SK-N-SH (cell line): ENCODE results near the gene CACUL1.

ENCODE experiments used
- GABPA ChIP-seq: IDR thresholded peaks from 2 replicates; pipeline ENCODE4 v1.4.0; 2012; ENCODE audit warnings: low read depth, mild to moderate bottlenecking
- GATA2 ChIP-seq: sonication (generic); formaldehyde crosslinking; IDR thresholded peaks from 2 replicates; pipeline ENCODE4 v1.5.0; 2020; ENCODE audit warnings: mild to moderate bottlenecking, missing genetic modification reagents
- POLR2AphosphoS5 ChIP-seq: IDR thresholded peaks from 2 replicates; pipeline ENCODE4 v1.6.1; 2012; ENCODE audit warnings: low read depth, low read length
- RFX5 ChIP-seq: IDR thresholded peaks from 2 replicates; pipeline ENCODE4 v1.6.1; 2012; ENCODE audit warnings: mild to moderate bottlenecking, improper control_type of control experiment, low read length
- TF ChIP-seq, protein P1 (sequence below): fragments of 200-600 bp; sonication (generic); IDR thresholded peaks from 2 replicates; pipeline ENCODE4 v1.6.1; 2017; ENCODE audit warnings: antibody characterized with exemption, mild to moderate bottlenecking, moderate library complexity

DNA sequence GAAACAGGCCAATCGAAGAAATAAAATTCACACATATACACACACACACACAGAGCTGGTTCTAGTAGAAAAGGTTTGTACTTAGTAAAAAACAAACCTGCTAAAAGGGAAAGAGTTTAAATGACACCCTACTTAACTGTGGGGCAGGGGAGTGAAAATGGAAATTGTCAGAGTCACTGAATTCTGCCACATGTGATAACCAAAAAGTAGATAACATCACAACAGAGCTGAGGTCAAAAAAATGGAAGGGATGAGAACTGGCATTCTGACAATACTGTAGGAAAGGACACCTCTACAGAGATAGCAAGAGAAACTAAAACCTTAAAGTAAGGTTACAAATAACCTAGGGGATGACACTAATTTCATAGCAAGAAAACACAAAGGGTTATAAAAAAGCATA lies 74.6 kb downstream of the CACUL1 start:
- TF ChIP-seq, protein P1, sequence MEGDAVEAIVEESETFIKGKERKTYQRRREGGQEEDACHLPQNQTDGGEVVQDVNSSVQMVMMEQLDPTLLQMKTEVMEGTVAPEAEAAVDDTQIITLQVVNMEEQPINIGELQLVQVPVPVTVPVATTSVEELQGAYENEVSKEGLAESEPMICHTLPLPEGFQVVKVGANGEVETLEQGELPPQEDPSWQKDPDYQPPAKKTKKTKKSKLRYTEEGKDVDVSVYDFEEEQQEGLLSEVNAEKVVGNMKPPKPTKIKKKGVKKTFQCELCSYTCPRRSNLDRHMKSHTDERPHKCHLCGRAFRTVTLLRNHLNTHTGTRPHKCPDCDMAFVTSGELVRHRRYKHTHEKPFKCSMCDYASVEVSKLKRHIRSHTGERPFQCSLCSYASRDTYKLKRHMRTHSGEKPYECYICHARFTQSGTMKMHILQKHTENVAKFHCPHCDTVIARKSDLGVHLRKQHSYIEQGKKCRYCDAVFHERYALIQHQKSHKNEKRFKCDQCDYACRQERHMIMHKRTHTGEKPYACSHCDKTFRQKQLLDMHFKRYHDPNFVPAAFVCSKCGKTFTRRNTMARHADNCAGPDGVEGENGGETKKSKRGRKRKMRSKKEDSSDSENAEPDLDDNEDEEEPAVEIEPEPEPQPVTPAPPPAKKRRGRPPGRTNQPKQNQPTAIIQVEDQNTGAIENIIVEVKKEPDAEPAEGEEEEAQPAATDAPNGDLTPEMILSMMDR = no peak
- TF ChIP-seq GATA2 (CRISPR knock-in tag) (peak; percentile 42; the same call in 1 of the 2 replicates), GABPA (no peak), POLR2AphosphoS5 (no peak), RFX5 (no peak)
